ENCODE data around the gene FBXO36.

The FBXO36 gene

DNA sequence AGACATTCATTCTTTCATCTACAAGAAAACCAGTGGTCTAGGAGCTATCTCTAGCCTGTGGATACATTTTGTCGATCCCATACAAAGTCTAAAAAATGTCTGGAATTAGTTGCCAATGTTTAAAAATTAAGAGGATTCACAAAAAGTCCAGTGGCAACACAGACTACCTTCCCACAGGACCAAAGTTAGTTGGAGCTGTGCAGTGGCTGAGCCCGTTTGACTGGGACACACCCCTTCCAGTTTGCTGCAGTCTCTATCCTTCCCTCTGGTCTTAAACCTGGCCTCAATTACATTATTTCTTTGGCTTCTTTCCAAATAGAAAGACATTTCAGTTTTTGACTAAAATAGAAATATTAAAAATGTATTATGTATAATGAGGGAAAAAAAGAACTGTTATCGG lies 127.8 kb downstream of the FBXO36 start:
- no peak for DNase-seq (ENCODE audit: low spot score)

- no peak for DNase-seq (ENCODE audit: low spot score)
Observed at GRCh38 chr2:230052299-230052698, 130.0 kb downstream of the FBXO36 start.

DNA sequence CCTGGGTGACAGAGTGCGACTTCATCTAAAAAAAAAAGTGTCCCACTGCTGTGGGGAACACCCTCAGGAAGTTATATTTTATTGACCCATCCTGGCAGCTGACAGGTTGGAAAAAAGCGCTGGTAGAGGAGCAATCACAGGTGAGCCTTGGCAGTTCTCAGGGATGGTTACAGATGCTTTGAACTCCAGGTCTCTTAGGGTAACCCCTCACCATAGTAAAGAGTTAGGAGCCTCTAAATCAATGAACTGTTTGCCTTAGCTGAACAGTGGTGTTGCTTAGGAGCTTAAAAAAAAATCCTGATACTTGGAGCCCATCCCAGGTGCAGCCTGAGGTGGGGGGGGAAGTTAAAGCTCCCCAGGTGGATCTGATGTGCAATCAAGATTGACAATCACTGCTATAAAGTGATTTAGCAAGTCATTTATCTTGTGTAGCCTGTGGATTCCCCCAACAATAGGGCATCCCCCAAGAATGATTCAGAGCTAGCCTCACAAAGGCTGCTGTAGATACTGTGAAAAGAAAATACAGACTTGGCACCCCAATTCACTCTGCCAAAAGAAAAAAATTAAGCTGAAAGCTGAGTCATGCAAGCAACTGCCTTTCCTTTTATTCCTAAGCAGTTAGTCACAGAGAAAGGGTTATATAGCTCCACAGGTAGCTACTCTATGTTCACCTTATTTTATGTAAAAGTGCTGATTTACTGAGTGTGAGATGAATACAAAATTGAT lies 131.6 kb downstream of the FBXO36 start:
- DNase-seq (ENCODE audit: low spot score) = no peak

GRCh38 chr2:230060672-230061293 lies 138.5 kb downstream of the FBXO36 start:
- no peak for DNase-seq (ENCODE audit: low spot score)

All from kidney capillary endothelial cell (primary cell).